Gastroesophageal sphincter (tissue), 4 donors: ENCODE results near the gene CALHM3. TPM values are rescaled to one million over a fixed set of nuclear protein-coding genes. Genes with fewer than 3 reads are reported as not detected.

Source experiments
- ATAC-seq: fragments of 150-250 bp; one replicate; pipeline ENCODE4 v1.9.1; 2016; ENCODE audit warnings: mild to moderate bottlenecking, moderate library complexity
- H3K27ac ChIP-seq, 4 donors: fragments of 200-600 bp; sonication (generic) in 3 of 4; 1 replicate in 3 of 4; 2 replicates in 1 of 4; pipeline ENCODE4 v1.5.1; 2016 to 2019
- H3K27me3 ChIP-seq: fragments of 200-600 bp; sonication (generic); one replicate; pipeline ENCODE4 v1.5.1; 2019
- H3K36me3 ChIP-seq, 2 donors: fragments of 200-600 bp; sonication (generic); one replicate each; pipeline ENCODE4 v1.5.1; 2019; ENCODE audit warnings: control low read depth in 1 of 2
- H3K4me1 ChIP-seq, 3 donors: fragments of 200-600 bp; sonication (generic); 1 replicate in 2 of 3; 2 replicates in 1 of 3; pipeline ENCODE4 v1.5.1; 2016 to 2019; ENCODE audit warnings: control low read depth in 2 of 3
- H3K4me3 ChIP-seq, 2 donors: fragments of 200-600 bp; sonication (generic); one replicate each; pipeline ENCODE4 v1.5.1; 2019; ENCODE audit warnings: mild to moderate bottlenecking in 1 of 2, moderate library complexity in 1 of 2
- H3K9me3 ChIP-seq, 3 donors: fragments of 200-600 bp; sonication (generic); one replicate each; pipeline ENCODE4 v1.5.1; 2017 to 2019; ENCODE audit warnings: control low read depth in 2 of 3
- EP300 ChIP-seq: sonication (generic); formaldehyde crosslinking; IDR thresholded peaks from one replicate; pipeline ENCODE4 v1.6.1; 2017; ENCODE audit warnings: antibody characterized with exemption, mild to moderate bottlenecking
- POLR2A ChIP-seq, 2 donors: fragments of 450-650 bp; IDR thresholded peaks; one replicate each; pipeline ENCODE4 v1.6.1; 2017; ENCODE audit warnings: antibody characterized with exemption in 2 of 2, mild to moderate bottlenecking in 2 of 2, moderate library complexity in 1 of 2
- POLR2AphosphoS5 ChIP-seq: sonication (generic); formaldehyde crosslinking; IDR thresholded peaks from one replicate; pipeline ENCODE4 v1.6.1; 2017; ENCODE audit warnings: antibody characterized with exemption
- WGBS, 2 donors: methylation state at CpG; one replicate each; pipeline ENCODE4 v1.1.5; 2018; ENCODE audit warnings: low coverage in 1 of 2; 5-methylcytosine and 5-hydroxymethylcytosine counted together
- total RNA-seq, 4 donors: library from RNA; depleted of rRNA; stranded (reverse); fragments of >200 nt; gene quantifications; one replicate each; pipeline ENCODE4 v1.1.0, GENCODE V29; 2016
- TF ChIP-seq, protein P1 (sequence below), 4 experiments: fragments of 200-600 bp in 2 of 4; fragments of 450-650 bp in 2 of 4; sonication (generic) in 1 of 4; IDR thresholded peaks; one replicate each; pipeline ENCODE4 v1.5.1; 2017 to 2019; ENCODE audit warnings: antibody characterized with exemption in 4 of 4, mild to moderate bottlenecking in 2 of 4, moderate library complexity in 2 of 4

The CALHM3 gene
- total RNA-seq, 4 donors from 2014 or later, result not detected

- H3K4me1 ChIP-seq, result peaks cover 0 to 29% (median 12%) of the 10 kb centered on the region in 3 donors
- H3K27ac ChIP-seq, result no peak overlapping the region
- H3K36me3 ChIP-seq, result peaks cover 0 to 2% of the 10 kb centered on the region in 2 donors
- WGBS, 2 donors, result 100% methylated on average over 1 of the region's 25 CpGs; no CpG with 5 or more reads in 1 of the 2 donors
- no peak for ATAC-seq
- no peak for TF ChIP-seq EP300
- TF ChIP-seq, protein P1, sequence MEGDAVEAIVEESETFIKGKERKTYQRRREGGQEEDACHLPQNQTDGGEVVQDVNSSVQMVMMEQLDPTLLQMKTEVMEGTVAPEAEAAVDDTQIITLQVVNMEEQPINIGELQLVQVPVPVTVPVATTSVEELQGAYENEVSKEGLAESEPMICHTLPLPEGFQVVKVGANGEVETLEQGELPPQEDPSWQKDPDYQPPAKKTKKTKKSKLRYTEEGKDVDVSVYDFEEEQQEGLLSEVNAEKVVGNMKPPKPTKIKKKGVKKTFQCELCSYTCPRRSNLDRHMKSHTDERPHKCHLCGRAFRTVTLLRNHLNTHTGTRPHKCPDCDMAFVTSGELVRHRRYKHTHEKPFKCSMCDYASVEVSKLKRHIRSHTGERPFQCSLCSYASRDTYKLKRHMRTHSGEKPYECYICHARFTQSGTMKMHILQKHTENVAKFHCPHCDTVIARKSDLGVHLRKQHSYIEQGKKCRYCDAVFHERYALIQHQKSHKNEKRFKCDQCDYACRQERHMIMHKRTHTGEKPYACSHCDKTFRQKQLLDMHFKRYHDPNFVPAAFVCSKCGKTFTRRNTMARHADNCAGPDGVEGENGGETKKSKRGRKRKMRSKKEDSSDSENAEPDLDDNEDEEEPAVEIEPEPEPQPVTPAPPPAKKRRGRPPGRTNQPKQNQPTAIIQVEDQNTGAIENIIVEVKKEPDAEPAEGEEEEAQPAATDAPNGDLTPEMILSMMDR (IDR thresholded peaks at IDR 0.05), result no peak
- TF ChIP-seq POLR2AphosphoS5, result no peak
- TF ChIP-seq POLR2A (IDR thresholded peaks at IDR 0.05), result no peak
- H3K27me3 ChIP-seq, result no peaks in the 10 kb centered on the region
- no peaks in the 10 kb centered on the region for H3K9me3 ChIP-seq
- H3K4me3 ChIP-seq, result no peak overlapping the region
These were observed 23.8 kb downstream of the CALHM3 start for GRCh38 chr10:103455235-103455634.

GRCh38 chr10:103454026-103454425 is 25.0 kb downstream of the CALHM3 start:
- TF ChIP-seq POLR2A (IDR thresholded peaks at IDR 0.05) (no peak), EP300 (no peak), POLR2AphosphoS5 (no peak)
- TF ChIP-seq, protein P1 (IDR thresholded peaks at IDR 0.05), result no peak
- H3K4me1 ChIP-seq, result peaks cover 0 to 41% (median 24%) of the 10 kb centered on the region in 3 donors
- H3K27me3 ChIP-seq, result no peaks in the 10 kb centered on the region
- no peaks in the 10 kb centered on the region for H3K9me3 ChIP-seq
- no peak for ATAC-seq
- peaks cover 0 to 15% of the 10 kb centered on the region in 2 donors for H3K36me3 ChIP-seq
- 88 to 92% methylated on average over 1 to 4 of the region's 4 CpGs for WGBS, 2 donors
- H3K4me3 ChIP-seq, result no peak overlapping the region
- no peak overlapping the region for H3K27ac ChIP-seq

GRCh38 chr10:103452506-103453230 is 26.4 kb downstream of the CALHM3 start:
- WGBS, 2 donors, result 54 to 86% methylated on average over 3 to 9 of the region's 27 CpGs
- no peak for ATAC-seq

GRCh38 chr10:103451831-103452505 is 27.1 kb downstream of the CALHM3 start, which contains the start of gene CALHM2:
Gene CALHM2, minus strand, starts transcription at chr10:103452370. Its CDS starts 2,429 bp downstream, at chr10:103449941.
- H3K27ac ChIP-seq, result peak within 1 kb of the TSS; percentile 39 to 91 (median 90)
- no peaks in the 10 kb centered on the region for H3K9me3 ChIP-seq
- TF ChIP-seq POLR2A (IDR thresholded peaks at IDR 0.05), result peak; percentile 24 to 37
- TF ChIP-seq, protein P1 (IDR thresholded peaks at IDR 0.05), result no peak
- 0 to 2% methylated on average over 1 to 12 of the region's 32 CpGs for WGBS, 2 donors
- peak; percentile 55 for ATAC-seq
- no peaks in the 10 kb centered on the region for H3K27me3 ChIP-seq
- H3K4me3 ChIP-seq, result peak within 1 kb of the TSS; percentile 58 to 76
- H3K4me1 ChIP-seq, result peaks cover 0 to 61% (median 42%) of the 10 kb centered on the region in 3 donors
- peaks cover 0 to 35% of the 10 kb centered on the region in 2 donors for H3K36me3 ChIP-seq

More at GRCh38 chr10:103452506-103453230, 26.4 kb downstream of the CALHM3 start:
- Histone ChIP-seq H3K27ac (peak overlapping the region; percentile 39 to 91 (median 90)), H3K27me3 (no peaks in the 10 kb centered on the region), H3K9me3 (no peaks in the 10 kb centered on the region), H3K36me3 (peaks cover 0 to 28% of the 10 kb centered on the region in 2 donors), H3K4me1 (peaks cover 0 to 54% (median 35%) of the 10 kb centered on the region in 3 donors), H3K4me3 (peak overlapping the region; percentile 58 to 76)
- no peak for TF ChIP-seq EP300
- TF ChIP-seq, protein P1 (IDR thresholded peaks at IDR 0.05), result no peak
- no peak for TF ChIP-seq POLR2AphosphoS5
- no peak for TF ChIP-seq POLR2A (IDR thresholded peaks at IDR 0.05)
